NT2/D1 (cell line): Measurements from ENCODE around the gene CHST12.

Source experiments
- YY1 ChIP-seq: IDR thresholded peaks from 2 replicates; pipeline ENCODE4 v1.6.1; 2011; ENCODE audit not compliant: insufficient read length, insufficient read depth
- ZNF274 ChIP-seq: IDR thresholded peaks from 2 replicates; pipeline ENCODE4 v1.6.1; 2011; ENCODE audit warnings: mild to moderate bottlenecking, low read depth, low read length

GRCh38 chr7:2490181-2490651, 86.8 kb downstream of the CHST12 start:
- TF ChIP-seq ZNF274, result no peak
- TF ChIP-seq YY1, result no peak
